Gastrocnemius medialis (tissue), 4 donors: ENCODE data around the gene ESPN. TPM values are rescaled to one million over a fixed set of nuclear protein-coding genes. Genes with fewer than 3 reads are reported as not detected.

Source experiments
- ATAC-seq, 2 donors: fragments of 150-250 bp; one replicate each; pipeline ENCODE4 v1.9.1; 2016
- DNase-seq, 2 donors: peaks; one replicate each; pipeline ENCODE4 v3.0.0-alpha.2; 2019
- H3K27ac ChIP-seq, 4 donors: fragments of 200-600 bp; sonication (generic); 1 replicate in 1 of 4; 2 replicates in 3 of 4; pipeline ENCODE4 v1.5.1; 2016 to 2018; ENCODE audit warnings: mild to moderate bottlenecking in 2 of 4, moderate library complexity in 1 of 4
- H3K27me3 ChIP-seq, 3 donors: fragments of 200-600 bp; sonication (generic) in 2 of 3; 1 replicate in 1 of 3; 2 replicates in 2 of 3; pipeline versions ENCODE4 v1.5.1 to v1.6.0; 2016 to 2019; ENCODE audit warnings: mild to moderate bottlenecking in 1 of 3, moderate library complexity in 1 of 3
- H3K36me3 ChIP-seq, 2 donors: fragments of 200-600 bp; sonication (generic) in 1 of 2; one replicate each; pipeline ENCODE4 v1.5.1; 2017 to 2018
- H3K4me1 ChIP-seq, 2 donors: fragments of 200-600 bp; sonication (generic) in 1 of 2; one replicate each; pipeline ENCODE4 v1.5.1; 2016 to 2017; ENCODE audit warnings: mild to moderate bottlenecking in 2 of 2
- H3K4me3 ChIP-seq, 4 donors: fragments of 200-600 bp; sonication (generic) in 3 of 4; 1 replicate in 1 of 4; 2 replicates in 3 of 4; pipeline ENCODE4 v1.5.1; 2016 to 2019; ENCODE audit warnings: mild to moderate bottlenecking in 2 of 4
- H3K9me3 ChIP-seq, 3 donors: fragments of 200-600 bp; sonication (generic) in 2 of 3; 1 replicate in 1 of 3; 2 replicates in 2 of 3; pipeline ENCODE4 v1.5.1; 2016 to 2019
- CTCF ChIP-seq, 5 experiments: fragments of 450-650 bp in 3 of 5; fragments of 200-600 bp in 2 of 5; sonication (generic) in 2 of 5; IDR thresholded peaks in 4 of 5; conservative IDR thresholded peaks in 1 of 5; 1 replicate in 4 of 5; 2 replicates in 1 of 5; pipeline ENCODE4 v1.5.1; 2016 to 2019; ENCODE audit warnings: antibody characterized with exemption in 5 of 5, mild to moderate bottlenecking in 3 of 5, moderate library complexity in 3 of 5
- POLR2A ChIP-seq, 2 donors: fragments of 450-650 bp; IDR thresholded peaks; one replicate each; pipeline ENCODE4 v1.6.1; 2017; ENCODE audit warnings: antibody characterized with exemption in 2 of 2, mild to moderate bottlenecking in 2 of 2, moderate library complexity in 2 of 2
- in situ Hi-C, 4 donors: fragments of 200-750 bp; cut with MboI; loops; one replicate each; pipeline versions ENCODE4 v1.15.0 to v1.8.0; 2017; ENCODE audit warnings: low sequenced_read_pairs in 4 of 4
- intact Hi-C: fragments of 100-400 bp; cut with DNase I; formaldehyde crosslinking; loops from one replicate; pipeline ENCODE4 v1.15.1; 2023; ENCODE audit warnings: low total_unique reads
- total RNA-seq, 4 donors: library from RNA; depleted of rRNA; stranded (reverse); fragments of >200 nt; gene quantifications; one replicate each; pipeline versions ENCODE4 v1.1.0 to v1.2.3, GENCODE V29; 2016

ESPN gene
- total RNA-seq, 4 donors from 2014 or later: 0.41 TPM; not detected in 3

DNA sequence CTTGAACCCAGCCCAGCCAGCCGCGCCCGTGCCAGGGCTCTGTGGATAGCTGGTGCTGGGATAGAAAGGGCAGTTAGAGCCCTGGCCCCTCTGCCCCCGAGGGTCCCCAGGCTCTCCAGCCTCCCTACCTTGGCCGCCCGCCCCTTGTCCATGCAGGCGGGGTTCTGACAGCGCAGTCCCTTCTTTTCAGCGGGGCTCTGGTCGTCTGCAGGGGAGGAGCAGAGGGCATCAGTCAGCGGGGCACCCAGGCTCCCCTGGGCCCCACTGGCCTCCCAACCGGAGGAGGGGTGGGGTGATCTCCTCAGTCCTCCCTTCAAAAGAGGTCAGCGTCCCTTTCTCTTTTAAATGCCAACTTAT, 71.8 kb downstream of the ESPN start:
- ATAC-seq: no peak
- in situ Hi-C loops (loop anchor here in 1 of 4 donors (25.0 kb wide), 1 partner anchor 141 kb away; no protein-coding TSS in a partner anchor), intact Hi-C loops (no loop called here)
- no peak for TF ChIP-seq POLR2A (IDR thresholded peaks at IDR 0.05)
- TF ChIP-seq CTCF (IDR thresholded peaks at IDR 0.05 in 4 of 5, conservative IDR thresholded peaks at IDR 0.05 in 1 of 5): no peak
- Histone ChIP-seq H3K36me3 (no peaks in the 10 kb centered on the region), H3K4me3 (peak overlapping the region in 2 of 4 donors; percentile 49 to 53), H3K27ac (no peak overlapping the region), H3K9me3 (no peaks in the 10 kb centered on the region), H3K27me3 (peaks cover 0 to 12% (median 9%) of the 10 kb centered on the region in 3 donors), H3K4me1 (peaks cover 4 to 16% of the 10 kb centered on the region in 2 donors)
- DNase-seq: no peak

DNA sequence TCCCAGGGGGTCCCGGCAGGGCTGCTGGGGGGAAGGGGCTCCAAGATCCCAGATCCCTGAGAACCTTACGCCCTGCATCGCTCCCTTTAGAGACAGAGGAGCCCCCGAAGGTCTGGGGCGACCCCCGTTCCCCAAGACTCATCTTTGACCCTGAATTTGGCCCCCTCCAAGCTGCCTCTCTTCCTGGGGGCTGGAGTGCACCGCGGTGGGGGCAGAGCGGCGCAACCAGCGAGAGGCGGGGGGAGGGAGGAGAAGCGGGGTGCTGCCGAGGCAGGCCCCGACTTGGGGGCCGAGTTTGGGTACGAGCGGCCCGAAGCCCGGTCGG, 72.3 kb downstream of the ESPN start:
- DNase-seq (no peak), ATAC-seq (no peak)
- peaks cover 9 to 21% of the 10 kb centered on the region in 2 donors for H3K4me1 ChIP-seq
- in situ Hi-C loops (loop anchor here in 1 of 4 donors (25.0 kb wide), 1 partner anchor 140 kb away; no protein-coding TSS in a partner anchor), intact Hi-C loops (no loop called here)
- no peaks in the 10 kb centered on the region for H3K9me3 ChIP-seq
- H3K27ac ChIP-seq: no peak overlapping the region
- peaks cover 0 to 11% (median 9%) of the 10 kb centered on the region in 3 donors for H3K27me3 ChIP-seq
- peak overlapping the region; percentile 41 to 53 (median 47) for H3K4me3 ChIP-seq
- H3K36me3 ChIP-seq: no peaks in the 10 kb centered on the region
- TF ChIP-seq POLR2A (IDR thresholded peaks at IDR 0.05): no peak
- no peak for TF ChIP-seq CTCF (IDR thresholded peaks at IDR 0.05 in 4 of 5, conservative IDR thresholded peaks at IDR 0.05 in 1 of 5)

- DNase-seq: no peak
- in situ Hi-C loops: loop anchor here in 1 of 4 donors (25.0 kb wide), 1 partner anchor 140 kb away; no protein-coding TSS in a partner anchor
- Histone ChIP-seq H3K4me3 (peak overlapping the region; percentile 50 to 61 (median 56)), H3K36me3 (no peaks in the 10 kb centered on the region), H3K9me3 (no peaks in the 10 kb centered on the region), H3K27me3 (peaks cover 0 to 11% (median 9%) of the 10 kb centered on the region in 3 donors), H3K4me1 (peaks cover 14 to 26% of the 10 kb centered on the region in 2 donors), H3K27ac (no peak overlapping the region)
- no peak for ATAC-seq
- intact Hi-C loops: no loop called here
- no peak for TF ChIP-seq CTCF (IDR thresholded peaks at IDR 0.05 in 4 of 5, conservative IDR thresholded peaks at IDR 0.05 in 1 of 5)
- no peak for TF ChIP-seq POLR2A (IDR thresholded peaks at IDR 0.05)
Observed at GRCh38 chr1:6497215-6497866, 72.8 kb downstream of the ESPN start.

- Histone ChIP-seq H3K4me1 (peaks cover 16 to 28% of the 10 kb centered on the region in 2 donors), H3K36me3 (no peaks in the 10 kb centered on the region), H3K4me3 (peak overlapping the region; percentile 50 to 61 (median 56)), H3K27me3 (peaks cover 0 to 11% (median 9%) of the 10 kb centered on the region in 3 donors), H3K27ac (no peak overlapping the region), H3K9me3 (no peaks in the 10 kb centered on the region)
- intact Hi-C loops: no loop called here
- no peak for ATAC-seq
- in situ Hi-C loops: loop anchor here in 1 of 4 donors (25.0 kb wide), 1 partner anchor 139 kb away; no protein-coding TSS in a partner anchor
- TF ChIP-seq POLR2A (IDR thresholded peaks at IDR 0.05) (no peak), CTCF (IDR thresholded peaks at IDR 0.05 in 4 of 5, conservative IDR thresholded peaks at IDR 0.05 in 1 of 5) (no peak)
- no peak for DNase-seq
Observed at GRCh38 chr1:6497867-6498575, 73.4 kb downstream of the ESPN start.
